Measurements from ENCODE around the gene CPN2. TPM values are rescaled to one million over a fixed set of nuclear protein-coding genes. Genes with fewer than 3 reads are reported as not detected.

CPN2 gene
- total RNA-seq, 2 experiments from 2014 or later: not detected

- H2AFZ ChIP-seq (ENCODE audit: low read length): peak overlapping the region; percentile 44; the same call in 1 of the 2 replicates
- no peaks in the 10 kb centered on the region for H3K9me3 ChIP-seq (ENCODE audit: low read length)
- no peaks in the 10 kb centered on the region for H4K20me1 ChIP-seq (ENCODE audit: insufficient read depth, low read length)
- DNase-seq (ENCODE audit: low spot score): peak; percentile 78
- POLR2A ChIA-PET: interaction anchor here (0.6 kb wide), 1 partner anchor 166 kb away, joined by 5 read pairs; no protein-coding TSS in a partner anchor
- no peaks in the 10 kb centered on the region for H3K9me2 ChIP-seq (ENCODE audit: insufficient read depth, low read length)
- CTCF ChIA-PET (ENCODE audit: unreplicated experiment): interaction anchor here (1.0 kb wide), 1 partner anchor 70 kb away, joined by 3 read pairs; no protein-coding TSS in a partner anchor
- H3K4me3 ChIP-seq (ENCODE audit: low read depth, low read length, poor library complexity, severe bottlenecking): peak overlapping the region; percentile 44
- H3K36me3 ChIP-seq (ENCODE audit: insufficient read depth, low read length): no peaks in the 10 kb centered on the region
- H3K4me1 ChIP-seq (ENCODE audit: insufficient read depth, low read length, poor library complexity, severe bottlenecking): no peaks in the 10 kb centered on the region
- H3K4me2 ChIP-seq (ENCODE audit: low read length): peak overlapping the region; percentile 66
- TF ChIP-seq CTCF (conservative IDR thresholded peaks at IDR 0.05; ENCODE audit: low read length): peak; percentile 98
- no peak for TF ChIP-seq EZH2phosphoT487 (IDR thresholded peaks at IDR 0.05; ENCODE audit: borderline replicate concordance, low read depth, low read length)
- H3K79me2 ChIP-seq (ENCODE audit: insufficient read depth, low read depth, low read length): no peaks in the 10 kb centered on the region
- H3K27ac ChIP-seq (ENCODE audit: low read depth, low read length, poor library complexity, severe bottlenecking): no peak overlapping the region
- BruUV-seq (replicated peaks): no TSS peak
- intact Hi-C loops (cut with micrococcal nuclease; ENCODE audit: unreplicated experiment): loop anchor here (5.0 kb wide), 2 partner anchors 239 to 259 kb away; no protein-coding TSS in a partner anchor
Measured at GRCh38 chr3:194333212-194333980, 17.7 kb downstream of the CPN2 start.

GRCh38 chr3:194332858-194333211 lies 18.3 kb downstream of the CPN2 start:
- H3K9me3 ChIP-seq (ENCODE audit: low read length): no peaks in the 10 kb centered on the region
- ChIA-PET POLR2A (no interaction called here), CTCF (ENCODE audit: unreplicated experiment) (no interaction called here)
- intact Hi-C loops (cut with micrococcal nuclease; ENCODE audit: unreplicated experiment): loop anchor here (5.0 kb wide), 2 partner anchors 239 to 259 kb away; no protein-coding TSS in a partner anchor
- no peak overlapping the region for H3K27ac ChIP-seq (ENCODE audit: low read depth, low read length, poor library complexity, severe bottlenecking)
- no peaks in the 10 kb centered on the region for H4K20me1 ChIP-seq (ENCODE audit: insufficient read depth, low read length)
- no peak for TF ChIP-seq CTCF (conservative IDR thresholded peaks at IDR 0.05; ENCODE audit: low read length)
- no peak for TF ChIP-seq EZH2phosphoT487 (IDR thresholded peaks at IDR 0.05; ENCODE audit: borderline replicate concordance, low read depth, low read length)
- no peaks in the 10 kb centered on the region for H3K36me3 ChIP-seq (ENCODE audit: insufficient read depth, low read length)
- no peaks in the 10 kb centered on the region for H3K4me1 ChIP-seq (ENCODE audit: insufficient read depth, low read length, poor library complexity, severe bottlenecking)
- no peaks in the 10 kb centered on the region for H3K9me2 ChIP-seq (ENCODE audit: insufficient read depth, low read length)
- BruUV-seq (replicated peaks): no TSS peak
- H3K4me3 ChIP-seq (ENCODE audit: low read depth, low read length, poor library complexity, severe bottlenecking): no peak overlapping the region
- no peak overlapping the region for H3K4me2 ChIP-seq (ENCODE audit: low read length)
- H3K79me2 ChIP-seq (ENCODE audit: insufficient read depth, low read depth, low read length): no peaks in the 10 kb centered on the region
- H2AFZ ChIP-seq (ENCODE audit: low read length): no peak overlapping the region
- DNase-seq (ENCODE audit: low spot score): no peak

GRCh38 chr3:194330579-194330978 lies 20.5 kb downstream of the CPN2 start:
- intact Hi-C loops (cut with micrococcal nuclease; ENCODE audit: unreplicated experiment): loop anchor here (5.0 kb wide), 2 partner anchors 242 to 262 kb away; no protein-coding TSS in a partner anchor
- no peak for DNase-seq (ENCODE audit: low spot score)
- Histone ChIP-seq H4K20me1 (ENCODE audit: insufficient read depth, low read length) (no peaks in the 10 kb centered on the region), H3K9me2 (ENCODE audit: insufficient read depth, low read length) (no peaks in the 10 kb centered on the region), H3K9me3 (ENCODE audit: low read length) (peaks cover 17% of the 10 kb centered on the region), H3K79me2 (ENCODE audit: insufficient read depth, low read depth, low read length) (no peaks in the 10 kb centered on the region), H3K4me2 (ENCODE audit: low read length) (no peak overlapping the region), H3K27ac (ENCODE audit: low read depth, low read length, poor library complexity, severe bottlenecking) (no peak overlapping the region), H3K36me3 (ENCODE audit: insufficient read depth, low read length) (no peaks in the 10 kb centered on the region), H2AFZ (ENCODE audit: low read length) (no peak overlapping the region), H3K4me1 (ENCODE audit: insufficient read depth, low read length, poor library complexity, severe bottlenecking) (no peaks in the 10 kb centered on the region), H3K4me3 (ENCODE audit: low read depth, low read length, poor library complexity, severe bottlenecking) (no peak overlapping the region)
- TF ChIP-seq EZH2phosphoT487 (IDR thresholded peaks at IDR 0.05; ENCODE audit: borderline replicate concordance, low read depth, low read length) (no peak), CTCF (conservative IDR thresholded peaks at IDR 0.05; ENCODE audit: low read length) (no peak)
- ChIA-PET CTCF (ENCODE audit: unreplicated experiment) (interaction anchor here (0.5 kb wide), 1 partner anchor 14 kb away, joined by 3 read pairs; no protein-coding TSS in a partner anchor), POLR2A (no interaction called here)
- no TSS peak for BruUV-seq (replicated peaks)

Measured in OCI-LY7 (cell line).